ENCODE measurements around the gene ALB. TPM values are rescaled to one million over a fixed set of nuclear protein-coding genes. Genes with fewer than 3 reads are reported as not detected.

The ALB gene
- total and polyA plus RNA-seq, 8 donors = 179 to 1,006 (median 781) TPM

DNA sequence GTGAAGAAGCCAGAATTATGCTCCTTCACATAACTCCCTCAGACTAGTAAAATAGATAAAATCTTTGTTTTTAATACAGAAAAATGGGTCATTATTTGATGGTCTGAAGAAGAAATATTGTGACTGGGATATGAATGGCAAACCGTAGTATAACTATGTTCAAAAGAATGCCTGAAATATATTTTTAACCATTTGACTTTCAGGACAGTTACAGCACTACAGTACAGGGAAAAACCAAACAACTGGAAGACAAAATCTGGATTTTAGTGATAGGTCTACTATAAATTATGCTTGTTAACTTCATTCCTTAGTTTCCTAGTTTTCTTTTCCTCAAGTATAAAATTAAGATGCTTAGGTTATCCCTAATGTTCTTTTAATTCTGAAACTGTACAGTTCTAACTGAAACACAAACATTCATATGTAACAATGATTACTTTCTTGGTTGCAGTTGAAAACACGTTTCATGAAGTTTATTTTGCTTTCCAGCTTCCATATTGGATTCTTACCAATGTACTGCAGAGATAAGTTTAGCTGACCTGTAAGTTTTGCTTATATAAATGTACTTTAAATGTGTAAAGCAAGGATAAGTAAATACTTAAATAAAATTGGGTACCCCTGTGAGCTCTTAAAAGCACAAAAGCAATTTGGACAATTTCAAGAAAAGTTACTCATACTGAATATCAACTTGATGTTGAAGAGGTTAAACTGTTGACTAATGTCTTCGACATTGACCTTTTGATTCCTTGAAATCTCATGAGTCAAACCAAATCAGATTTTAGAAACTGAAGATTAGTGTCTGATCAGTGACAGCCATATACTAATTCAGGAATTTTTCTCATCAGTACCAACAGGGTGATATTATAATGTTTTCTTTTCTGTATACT lies 32.8 kb downstream of the ALB start:
- FAIRE-seq = no peak
- DNase-seq = no peak
- H3K27ac ChIP-seq = no peak overlapping the region
- intact Hi-C loops (cut with DNase I) = no loop called here
- TF ChIP-seq, protein P1, sequence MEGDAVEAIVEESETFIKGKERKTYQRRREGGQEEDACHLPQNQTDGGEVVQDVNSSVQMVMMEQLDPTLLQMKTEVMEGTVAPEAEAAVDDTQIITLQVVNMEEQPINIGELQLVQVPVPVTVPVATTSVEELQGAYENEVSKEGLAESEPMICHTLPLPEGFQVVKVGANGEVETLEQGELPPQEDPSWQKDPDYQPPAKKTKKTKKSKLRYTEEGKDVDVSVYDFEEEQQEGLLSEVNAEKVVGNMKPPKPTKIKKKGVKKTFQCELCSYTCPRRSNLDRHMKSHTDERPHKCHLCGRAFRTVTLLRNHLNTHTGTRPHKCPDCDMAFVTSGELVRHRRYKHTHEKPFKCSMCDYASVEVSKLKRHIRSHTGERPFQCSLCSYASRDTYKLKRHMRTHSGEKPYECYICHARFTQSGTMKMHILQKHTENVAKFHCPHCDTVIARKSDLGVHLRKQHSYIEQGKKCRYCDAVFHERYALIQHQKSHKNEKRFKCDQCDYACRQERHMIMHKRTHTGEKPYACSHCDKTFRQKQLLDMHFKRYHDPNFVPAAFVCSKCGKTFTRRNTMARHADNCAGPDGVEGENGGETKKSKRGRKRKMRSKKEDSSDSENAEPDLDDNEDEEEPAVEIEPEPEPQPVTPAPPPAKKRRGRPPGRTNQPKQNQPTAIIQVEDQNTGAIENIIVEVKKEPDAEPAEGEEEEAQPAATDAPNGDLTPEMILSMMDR (IDR thresholded peaks at IDR 0.05) = no peak
- H3K27me3 ChIP-seq = no peaks in the 10 kb centered on the region
- 80 to 85% methylated on average over 3 of the region's 3 CpGs for WGBS, 2 donors
- H3K36me3 ChIP-seq = no peaks in the 10 kb centered on the region
- no peak overlapping the region for H3K4me3 ChIP-seq
- no peak for ATAC-seq
- H3K9me3 ChIP-seq = no peaks in the 10 kb centered on the region
- peaks cover 0 to 11% (median 0%) of the 10 kb centered on the region in 3 donors for H3K4me1 ChIP-seq

DNA sequence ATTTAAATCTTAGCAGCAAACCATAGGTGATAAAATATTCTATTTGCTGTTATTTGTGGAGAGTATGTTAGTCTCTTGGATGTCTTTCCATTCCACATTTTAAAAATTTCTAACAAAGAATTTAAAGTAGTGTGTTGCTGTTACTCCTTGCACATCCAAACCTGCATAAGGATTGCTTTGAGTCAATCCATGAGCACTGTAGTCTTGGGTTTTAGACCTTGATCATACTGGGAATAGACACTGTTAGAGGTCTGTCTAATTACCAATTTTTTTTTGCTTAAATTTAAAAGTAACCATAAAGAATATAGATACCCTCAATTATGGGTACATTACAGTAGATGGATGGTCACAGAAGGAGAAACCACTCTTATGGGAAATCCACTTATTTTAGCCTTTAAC lies 33.5 kb downstream of the ALB start:
- H3K4me1 ChIP-seq = peaks cover 0 to 12% (median under 1%) of the 10 kb centered on the region in 3 donors
- ATAC-seq (no peak), DNase-seq (no peak), FAIRE-seq (no peak)
- intact Hi-C loops (cut with DNase I) = no loop called here
- no peaks in the 10 kb centered on the region for H3K27me3 ChIP-seq
- H3K27ac ChIP-seq = no peak overlapping the region
- no peak overlapping the region for H3K4me3 ChIP-seq
- H3K9me3 ChIP-seq = no peaks in the 10 kb centered on the region
- H3K36me3 ChIP-seq = no peaks in the 10 kb centered on the region
- TF ChIP-seq, protein P1 (IDR thresholded peaks at IDR 0.05) = no peak

DNA sequence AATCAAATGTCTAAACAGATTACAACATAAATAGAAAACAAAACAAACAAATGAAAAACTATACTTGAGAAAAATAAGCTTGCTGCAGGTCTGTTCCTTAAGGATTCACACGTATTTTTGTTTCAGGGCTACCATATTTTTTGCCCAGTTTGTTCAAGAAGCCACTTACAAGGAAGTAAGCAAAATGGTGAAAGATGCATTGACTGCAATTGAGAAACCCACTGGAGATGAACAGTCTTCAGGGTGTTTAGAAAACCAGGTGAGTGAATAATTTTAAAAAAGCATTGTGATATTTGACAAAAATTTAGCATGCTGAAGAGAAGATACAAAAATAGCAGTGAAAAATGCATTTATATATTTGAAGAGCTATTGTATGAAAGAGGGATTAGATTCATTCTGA lies 34.0 kb downstream of the ALB start:
- Histone ChIP-seq H3K4me1 (peaks cover 0 to 7% (median 4%) of the 10 kb centered on the region in 3 donors), H3K36me3 (no peaks in the 10 kb centered on the region), H3K9me3 (no peaks in the 10 kb centered on the region), H3K27me3 (no peaks in the 10 kb centered on the region), H3K4me3 (no peak overlapping the region), H3K27ac (no peak overlapping the region)
- TF ChIP-seq, protein P1 (IDR thresholded peaks at IDR 0.05) = no peak
- WGBS, 2 donors = 84 to 91% methylated on average over 1 of the region's 1 CpG
- FAIRE-seq (no peak), DNase-seq (no peak), ATAC-seq (no peak)
- intact Hi-C loops (cut with DNase I) = no loop called here

DNA sequence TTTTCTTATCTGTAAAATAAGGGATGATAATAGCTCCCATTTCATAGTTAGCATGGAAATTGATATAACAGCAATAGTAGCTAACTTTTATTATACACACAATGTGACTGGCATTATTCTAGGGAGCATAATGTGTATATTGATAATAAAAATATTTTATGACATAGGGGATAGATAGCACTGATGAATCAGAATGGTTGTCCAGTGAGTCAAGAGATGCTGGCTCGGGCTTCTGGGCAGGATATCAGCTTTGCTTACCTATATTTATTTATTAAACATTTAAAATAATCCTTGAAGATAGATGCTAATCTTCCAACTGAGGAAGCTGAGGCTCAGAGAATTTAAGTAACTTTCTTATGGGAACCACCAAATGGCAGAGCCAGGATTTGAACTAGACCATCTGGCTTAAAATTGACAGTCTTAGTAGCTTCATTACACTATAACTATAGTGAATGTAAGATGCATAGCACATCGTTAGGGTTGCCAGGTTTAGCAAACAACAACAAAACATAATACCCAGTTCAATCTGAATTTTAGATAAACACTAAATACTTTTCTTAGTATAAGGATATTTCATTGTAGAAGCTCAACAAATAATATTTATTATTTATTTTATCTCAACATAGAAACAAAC lies 34.6 kb downstream of the ALB start:
- H3K4me1 ChIP-seq = peaks cover 0 to 4% (median 4%) of the 10 kb centered on the region in 3 donors
- no peak for FAIRE-seq
- WGBS, 2 donors = 77 to 80% methylated on average over 2 of the region's 2 CpGs
- DNase-seq = no peak
- no peak overlapping the region for H3K27ac ChIP-seq
- ATAC-seq = no peak
- intact Hi-C loops (cut with DNase I) = no loop called here
- no peaks in the 10 kb centered on the region for H3K36me3 ChIP-seq
- TF ChIP-seq, protein P1 (IDR thresholded peaks at IDR 0.05) = no peak
- H3K27me3 ChIP-seq = no peaks in the 10 kb centered on the region
- H3K4me3 ChIP-seq = no peak overlapping the region
- H3K9me3 ChIP-seq = no peaks in the 10 kb centered on the region

DNA sequence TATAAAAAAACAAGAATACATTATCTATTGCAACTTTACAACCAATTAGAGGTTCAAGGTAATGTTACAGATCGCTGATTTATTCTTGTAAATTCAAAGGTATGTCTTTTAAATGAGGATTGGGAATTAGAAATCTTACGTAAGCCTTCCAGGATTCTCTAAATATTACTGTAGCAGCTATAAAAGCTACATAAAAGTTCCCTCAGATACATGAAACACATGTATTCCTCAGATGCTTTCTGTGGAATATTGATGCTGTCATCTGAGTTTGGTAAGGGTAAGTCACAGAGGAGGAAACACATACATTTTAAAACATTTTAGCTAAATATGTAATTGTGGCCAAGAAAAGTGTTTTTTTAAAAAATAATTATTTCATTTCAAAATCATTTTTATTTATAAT lies 35.4 kb downstream of the ALB start:
- ATAC-seq (no peak), FAIRE-seq (no peak), DNase-seq (no peak)
- H3K4me3 ChIP-seq = no peak overlapping the region
- no peak overlapping the region for H3K27ac ChIP-seq
- no peaks in the 10 kb centered on the region for H3K9me3 ChIP-seq
- no peaks in the 10 kb centered on the region for H3K27me3 ChIP-seq
- TF ChIP-seq, protein P1 (IDR thresholded peaks at IDR 0.05) = no peak
- H3K36me3 ChIP-seq = no peaks in the 10 kb centered on the region
- intact Hi-C loops (cut with DNase I) = no loop called here
- H3K4me1 ChIP-seq = peaks cover 0 to 4% (median 4%) of the 10 kb centered on the region in 3 donors
- 89 to 95% methylated on average over 2 of the region's 2 CpGs for WGBS, 2 donors
